AG20443 (cell line): ENCODE measurements around the gene MLEC.

Source experiments
- DNase-seq: peaks from one replicate; pipeline ENCODE4 v3.0.0; 2012; ENCODE audit warnings: low spot score, mixed read lengths

Gene MLEC

GRCh38 chr12:120744922-120745493 is 58.1 kb downstream of the MLEC start:
- no peak for DNase-seq

GRCh38 chr12:120748242-120748641 is 61.3 kb downstream of the MLEC start:
- DNase-seq, result no peak

- no peak for DNase-seq
Measured at GRCh38 chr12:120749256-120749655, 62.3 kb downstream of the MLEC start.

- DNase-seq, result no peak
Measured at GRCh38 chr12:120750806-120751205, 63.9 kb downstream of the MLEC start.

GRCh38 chr12:120751389-120751788 is 64.4 kb downstream of the MLEC start:
- DNase-seq, result no peak
